NCI-H2227 (cell line): ENCODE measurements around the gene TYW5.

Experiments
- DNase-seq: peaks from one replicate; lab custom pipeline; 2025; ENCODE audit not compliant: unreplicated experiment; lab: John Stamatoyannopoulos, UW

Gene TYW5

DNA sequence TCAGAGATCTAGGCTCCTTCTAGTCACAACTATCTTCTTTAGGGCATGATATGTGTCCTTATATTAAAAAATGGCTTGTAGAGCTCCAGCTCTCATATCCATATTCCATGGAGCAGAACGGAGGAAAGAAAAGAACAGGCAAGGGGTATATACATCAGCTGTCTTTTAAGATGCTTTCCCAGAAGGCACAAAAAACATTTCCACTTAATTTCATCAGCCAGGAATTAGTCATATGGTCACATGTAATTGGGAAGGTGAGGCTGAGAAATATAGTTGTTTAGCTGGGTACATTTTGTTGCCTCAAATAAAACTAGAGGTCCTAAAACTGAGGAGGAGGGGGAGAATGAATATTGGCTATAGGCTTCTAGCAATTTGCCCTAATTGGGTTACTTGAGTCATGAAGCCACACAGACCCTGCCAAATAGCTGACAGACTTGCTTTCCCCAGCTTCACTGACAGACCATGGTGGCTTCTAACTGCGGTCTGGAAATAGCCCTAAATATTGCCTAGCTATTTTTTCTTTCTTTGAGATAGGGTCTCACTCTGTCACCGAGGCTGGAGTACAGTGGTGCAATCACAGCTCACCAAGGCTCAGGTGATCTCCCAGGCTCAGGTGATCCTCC is 20.1 kb upstream of the TYW5 start:
- DNase-seq = no peak

- DNase-seq = peak; percentile 65
Measured at GRCh38 chr2:199973703-199974102, 18.4 kb upstream of the TYW5 start.

DNA sequence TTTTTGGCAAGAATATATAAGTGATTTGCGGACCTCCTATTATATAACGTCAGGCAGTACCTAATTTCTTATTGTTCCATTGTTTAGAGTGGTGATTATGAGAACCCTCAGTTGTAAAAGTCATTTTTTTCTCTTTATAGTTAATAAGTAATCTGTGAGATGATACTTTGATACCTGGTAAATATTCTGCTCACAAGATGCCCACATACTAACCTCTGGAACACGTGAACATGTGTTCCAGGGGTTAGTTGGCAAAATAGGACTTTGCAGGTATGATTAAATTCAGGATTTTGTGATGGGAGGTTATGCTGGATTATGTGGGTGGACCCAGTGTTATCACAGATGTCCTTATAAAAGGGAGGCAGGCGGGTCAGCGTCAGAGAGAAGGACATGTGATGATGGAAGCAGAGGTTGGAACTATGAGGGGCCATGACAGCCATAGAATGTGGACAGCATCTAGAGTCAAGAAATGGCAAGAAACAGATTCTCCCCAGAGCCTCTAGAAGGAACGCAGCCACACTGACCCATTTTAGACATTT is 16.9 kb upstream of the TYW5 start:
- DNase-seq = no peak

GRCh38 chr2:199968126-199968525 is 12.8 kb upstream of the TYW5 start:
- no peak for DNase-seq

- no peak for DNase-seq
Measured at GRCh38 chr2:199966976-199967375, 11.7 kb upstream of the TYW5 start.

- no peak for DNase-seq
Measured at GRCh38 chr2:199966405-199966804, 11.1 kb upstream of the TYW5 start.

- DNase-seq = no peak
Measured at GRCh38 chr2:199962203-199962602, 6.9 kb upstream of the TYW5 start.

GRCh38 chr2:199958014-199958413 is 2.7 kb upstream of the TYW5 start:
- DNase-seq = no peak

GRCh38 chr2:199956062-199956380 is 730 bp upstream of the TYW5 start:
- DNase-seq = no peak

DNA sequence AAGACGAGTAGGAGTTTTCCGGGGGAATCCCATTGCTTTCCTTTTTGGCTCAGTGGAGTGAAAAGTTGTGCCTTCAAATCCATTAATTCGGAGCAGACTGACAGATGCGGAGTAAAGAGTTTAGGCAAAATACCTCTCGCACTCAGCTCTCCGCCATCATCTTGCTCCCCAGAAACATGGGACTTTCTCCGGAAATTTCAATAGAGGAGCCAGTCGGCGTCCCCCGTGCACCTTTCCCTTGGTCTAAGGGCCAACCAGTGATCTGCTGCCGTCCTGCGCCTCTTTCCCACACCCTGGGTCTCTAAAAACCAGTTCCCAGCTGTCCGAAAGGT is 318 bp downstream of the TYW5 start:
- peak; percentile 83 for DNase-seq

- no peak for DNase-seq
Measured at GRCh38 chr2:199951023-199951422, 4.3 kb downstream of the TYW5 start.

- no peak for DNase-seq
Measured at GRCh38 chr2:199950396-199950795, 4.9 kb downstream of the TYW5 start.

- DNase-seq = no peak
Measured at GRCh38 chr2:199946836-199947235, 8.5 kb downstream of the TYW5 start.

DNA sequence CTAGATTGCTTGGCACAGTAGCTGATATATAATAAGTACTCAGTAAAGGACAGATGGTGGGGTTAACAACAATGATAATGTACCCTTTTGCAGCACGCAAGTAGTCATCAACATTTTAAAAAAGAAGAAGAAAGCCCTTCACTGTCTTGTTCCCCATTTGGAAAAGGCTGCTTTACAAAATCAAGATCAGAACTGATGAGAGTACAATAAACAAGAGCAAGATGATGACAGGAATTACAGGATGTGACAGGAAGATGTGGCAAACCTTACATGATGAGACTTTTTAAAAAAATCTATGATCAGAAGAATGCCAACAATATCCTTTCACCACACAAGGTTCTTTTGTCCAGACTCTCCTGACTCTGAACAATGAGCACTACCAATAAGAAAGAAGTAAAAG is 9.1 kb downstream of the TYW5 start:
- no peak for DNase-seq

GRCh38 chr2:199943373-199943772 is 11.9 kb downstream of the TYW5 start:
- DNase-seq = no peak

DNA sequence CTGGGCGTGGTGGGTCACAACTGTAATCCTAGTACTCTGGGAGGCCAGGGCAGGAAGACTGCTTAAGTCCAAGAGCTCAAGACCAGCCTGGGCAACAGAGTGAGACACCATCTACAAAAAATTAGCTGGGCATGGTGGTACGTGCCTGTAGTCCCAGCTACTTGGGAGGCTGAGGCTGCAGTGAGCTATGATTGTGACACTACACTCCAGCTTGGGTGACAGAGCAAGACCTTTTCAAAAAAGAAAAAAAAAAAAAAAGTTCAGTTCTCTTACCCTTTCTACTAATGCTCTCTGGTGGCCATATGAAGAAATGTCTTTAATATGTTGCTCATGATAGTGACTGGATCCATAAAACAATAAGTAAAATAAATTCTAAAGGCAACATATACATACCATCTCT is 14.9 kb downstream of the TYW5 start:
- DNase-seq = peak; percentile 40

DNA sequence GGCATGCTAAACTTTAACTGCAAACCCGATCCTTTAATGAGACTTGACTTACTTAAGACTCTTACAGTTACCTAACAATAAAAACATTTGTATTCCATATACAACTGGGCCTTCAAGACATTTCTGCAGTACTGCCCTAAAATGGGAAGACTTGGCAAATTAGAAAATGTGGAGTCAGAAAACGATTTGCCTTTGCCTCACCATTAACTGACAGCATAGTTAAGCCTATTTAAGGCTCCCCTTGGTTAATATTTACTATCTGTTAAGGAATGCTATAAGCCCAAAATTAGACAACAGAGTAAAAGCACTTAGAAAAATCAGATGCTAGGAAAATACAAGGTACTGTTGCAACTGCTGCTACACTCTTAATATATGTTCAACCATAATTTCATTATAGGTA is 18.7 kb downstream of the TYW5 start:
- no peak for DNase-seq

DNA sequence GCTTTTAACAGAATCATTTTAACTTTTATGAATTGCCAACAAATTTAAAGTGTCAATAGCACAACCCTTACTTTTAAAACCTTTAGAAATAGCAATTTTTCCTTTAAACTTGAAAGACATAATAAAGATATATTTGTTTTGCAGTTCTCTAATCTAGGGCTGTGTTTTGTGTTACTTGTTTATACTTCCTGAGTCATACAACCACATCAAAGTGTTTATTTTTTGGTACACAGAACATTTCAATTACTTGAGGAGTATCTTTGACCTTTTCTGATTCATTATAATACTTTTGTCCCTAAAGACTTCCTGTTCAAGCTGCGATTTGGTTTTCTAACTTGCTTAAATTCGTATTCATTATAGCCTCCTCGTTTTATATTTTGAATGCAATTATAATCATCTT is 21.8 kb downstream of the TYW5 start:
- no peak for DNase-seq

DNA sequence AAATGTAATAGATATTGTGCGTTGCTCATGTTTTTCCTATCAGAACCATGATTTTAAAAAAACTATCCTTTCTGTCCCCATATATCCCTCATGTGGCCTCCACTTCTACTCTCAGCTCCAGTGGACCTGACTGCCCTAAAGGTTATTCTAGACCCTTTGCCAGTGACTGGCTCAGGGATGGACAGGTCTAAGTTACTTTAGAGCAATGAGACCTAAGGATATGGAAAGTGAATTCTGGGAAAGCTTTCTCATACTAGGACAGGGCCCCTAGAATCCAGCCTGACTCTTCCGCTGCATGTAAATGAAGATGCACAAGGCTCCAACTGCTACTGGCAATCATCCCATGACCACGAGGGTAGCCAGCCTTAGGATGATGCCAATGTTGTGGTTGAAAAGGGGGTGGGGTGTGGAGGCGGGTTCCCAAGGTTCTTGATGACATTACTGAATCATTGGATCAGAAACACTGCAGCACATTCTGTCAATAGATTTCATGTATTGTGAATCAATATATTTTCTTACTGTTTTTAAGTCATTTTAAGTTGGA is 22.9 kb downstream of the TYW5 start:
- no peak for DNase-seq

- no peak for DNase-seq
Measured at GRCh38 chr2:199929262-199929661, 26.0 kb downstream of the TYW5 start.

GRCh38 chr2:199928626-199929025 is 26.7 kb downstream of the TYW5 start:
- no peak for DNase-seq

DNA sequence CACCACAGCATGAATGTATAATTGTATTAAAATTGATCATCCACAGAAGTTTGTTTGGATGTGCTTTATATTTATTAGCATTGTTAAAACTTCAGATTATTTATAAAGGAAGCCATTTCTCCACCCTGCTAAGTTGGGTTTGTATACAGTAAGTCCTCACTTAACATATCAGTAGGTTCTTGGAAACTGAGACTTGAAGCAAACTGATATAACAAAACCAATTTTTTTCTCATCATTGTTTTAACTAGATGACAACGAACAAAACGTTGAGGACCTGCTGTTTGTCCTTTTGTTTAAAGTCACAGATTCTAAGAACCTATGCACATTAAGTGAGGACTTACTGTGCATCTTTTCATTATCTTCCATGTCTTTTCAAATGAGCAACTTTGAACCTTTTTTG is 27.1 kb downstream of the TYW5 start:
- no peak for DNase-seq

DNA sequence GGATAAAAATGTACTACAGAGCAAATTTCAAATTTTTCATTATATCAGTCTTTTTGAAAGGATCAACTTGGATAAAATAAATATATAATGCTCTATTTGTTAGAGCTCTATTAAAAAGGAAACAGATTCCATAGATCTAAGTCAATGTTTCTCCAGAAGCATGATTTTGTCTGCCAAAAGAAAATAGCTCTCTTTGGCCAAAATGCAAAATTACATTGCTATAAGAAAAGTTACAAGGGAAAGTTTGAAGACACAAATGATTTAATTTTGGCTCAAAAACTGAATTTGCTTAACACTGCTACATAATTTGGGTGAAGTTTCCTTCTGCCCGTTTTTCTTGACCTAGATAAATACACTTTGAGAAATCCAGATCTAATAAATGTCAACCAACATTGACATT is 28.5 kb downstream of the TYW5 start:
- DNase-seq = no peak
